ENCODE measurements around the gene SLC35F4.

SLC35F4 gene

DNA sequence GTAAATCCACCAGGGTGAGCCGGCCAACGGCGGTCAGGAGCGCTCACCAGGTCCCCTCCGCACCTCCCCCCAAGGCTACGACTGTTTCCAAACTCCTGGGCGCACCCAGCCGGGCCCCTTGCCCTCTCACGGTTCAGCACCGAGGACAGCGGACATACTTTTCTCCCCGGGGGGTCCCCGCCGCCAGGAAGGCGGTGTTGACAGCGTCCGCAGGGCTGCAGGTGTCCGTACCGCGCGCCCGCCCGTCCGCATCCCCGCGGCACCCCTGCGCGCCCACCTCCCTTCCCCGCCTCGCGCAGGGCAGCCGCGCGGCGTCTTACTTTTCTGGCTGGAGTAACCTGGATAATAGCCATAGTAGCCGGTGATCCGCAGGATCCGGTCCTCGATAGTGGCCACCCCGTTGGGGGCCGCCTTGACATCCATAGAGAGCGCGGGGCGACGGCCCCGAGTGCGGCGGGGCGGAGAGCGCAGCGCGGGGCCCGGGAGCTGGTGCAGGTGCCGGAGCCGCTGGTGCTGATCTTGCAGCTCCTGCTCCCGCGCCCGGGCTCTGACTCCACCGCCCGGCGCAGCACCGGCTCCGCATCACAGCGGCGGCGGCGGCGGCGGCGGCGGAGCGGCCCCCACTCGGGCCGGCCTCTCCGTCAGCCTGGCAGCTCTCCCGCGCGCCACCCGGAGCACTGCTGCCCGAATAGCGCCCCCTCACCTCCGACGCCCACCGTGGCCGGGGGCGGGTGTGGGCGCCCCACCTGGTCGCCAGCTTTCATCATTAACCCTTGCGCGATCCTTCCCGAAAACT is at the start of gene SLC35F4:
SLC35F4 (minus strand) TSS at position 690 of the 796 bp plus-strand sequence.
- no peak within 1 kb of the TSS for H3K4me3 ChIP-seq (ENCODE audit: low read depth, low read length)
- TF ChIP-seq CTCF (IDR thresholded peaks at IDR 0.05; ENCODE audit: low read depth, low read length) = no peak

GRCh38 chr14:57909626-57910025 is 43.7 kb upstream of the SLC35F4 start:
- no peak for TF ChIP-seq CTCF (IDR thresholded peaks at IDR 0.05; ENCODE audit: low read depth, low read length)
- no peak overlapping the region for H3K4me3 ChIP-seq (ENCODE audit: low read depth, low read length)

- no peak overlapping the region for H3K4me3 ChIP-seq (ENCODE audit: low read depth, low read length)
- TF ChIP-seq CTCF (IDR thresholded peaks at IDR 0.05; ENCODE audit: low read depth, low read length) = no peak
Observed at GRCh38 chr14:57903954-57904353, 38.1 kb upstream of the SLC35F4 start.

GRCh38 chr14:57898837-57899572 is 33.1 kb upstream of the SLC35F4 start:
- H3K4me3 ChIP-seq (ENCODE audit: low read depth, low read length) = no peak overlapping the region
- TF ChIP-seq CTCF (IDR thresholded peaks at IDR 0.05; ENCODE audit: low read depth, low read length) = no peak

GRCh38 chr14:57897144-57897748 is 31.4 kb upstream of the SLC35F4 start:
- no peak for TF ChIP-seq CTCF (IDR thresholded peaks at IDR 0.05; ENCODE audit: low read depth, low read length)
- H3K4me3 ChIP-seq (ENCODE audit: low read depth, low read length) = no peak overlapping the region

DNA sequence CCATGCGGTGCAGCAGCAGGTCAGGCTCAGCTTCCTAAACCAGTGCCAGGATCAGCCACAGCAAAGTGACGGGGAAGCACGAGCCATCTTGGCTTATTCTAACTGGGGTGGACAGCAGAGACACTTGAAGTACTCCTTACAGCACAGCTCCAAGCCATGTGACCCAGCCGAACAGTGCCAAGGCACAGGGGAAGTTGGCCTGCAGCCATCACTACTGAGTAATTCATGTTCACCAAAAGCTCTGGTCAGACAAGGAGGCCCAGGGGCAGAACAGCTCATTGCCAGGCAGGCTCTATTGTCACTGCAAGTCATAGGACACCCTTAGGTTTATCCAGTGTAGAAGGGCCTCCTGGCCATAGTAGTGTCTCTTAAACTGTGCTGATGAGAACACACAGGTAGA is 23.4 kb upstream of the SLC35F4 start:
- no peak for TF ChIP-seq CTCF (IDR thresholded peaks at IDR 0.05; ENCODE audit: low read depth, low read length)
- no peak overlapping the region for H3K4me3 ChIP-seq (ENCODE audit: low read depth, low read length)

DNA sequence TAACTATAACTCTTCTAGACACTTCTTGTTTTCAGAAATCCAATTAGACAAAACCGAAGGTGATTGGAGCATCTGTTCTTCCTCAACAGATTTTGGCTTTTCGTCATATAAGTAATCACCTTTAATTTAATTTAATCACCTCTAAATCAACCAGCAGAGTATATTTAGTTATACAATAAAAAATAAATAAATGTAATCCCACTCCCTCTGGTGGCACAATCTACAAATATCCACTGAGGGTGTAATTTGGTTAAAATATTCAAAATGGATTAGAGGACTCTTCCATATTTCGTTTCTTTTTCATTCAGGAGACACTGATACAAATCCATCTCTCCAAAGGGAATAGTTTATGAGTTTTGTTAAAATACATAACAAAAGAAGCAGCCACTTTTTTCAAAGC is 18.3 kb upstream of the SLC35F4 start:
- no peak for TF ChIP-seq CTCF (IDR thresholded peaks at IDR 0.05; ENCODE audit: low read depth, low read length)
- no peak overlapping the region for H3K4me3 ChIP-seq (ENCODE audit: low read depth, low read length)

Data from WI38 (cell line).